Measurements from ENCODE around the gene KCTD3.

GRCh38 chr1:215640429-215641148 lies 73.5 kb downstream of the KCTD3 start:
- TF ChIP-seq CTCF (IDR thresholded peaks at IDR 0.05) (no peak), EZH2 (IDR thresholded peaks at IDR 0.05; ENCODE audit: borderline replicate concordance, insufficient read depth, low read depth, low read length, poor library complexity, severe bottlenecking) (no peak)
